Panc1 (cell line): ENCODE measurements around the gene LRCH1.

ENCODE experiments used
- CTCF ChIP-seq: fragments of 450-650 bp; IDR thresholded peaks from 2 replicates; pipeline ENCODE4 v1.5.1; 2017; ENCODE audit warnings: mild to moderate bottlenecking
- POLR2AphosphoS5 ChIP-seq: IDR thresholded peaks from 2 replicates; pipeline ENCODE4 v1.6.1; 2012; ENCODE audit warnings: mild to moderate bottlenecking, low read depth, low read length, moderate library complexity
- REST ChIP-seq, 2 experiments: IDR thresholded peaks; 2 replicates each; pipeline ENCODE4 v1.6.1; 2011 to 2012; ENCODE audit warnings: low read depth in 2 of 2, control low read depth in 1 of 2, low read length in 1 of 2, mild to moderate bottlenecking in 1 of 2, moderate library complexity in 1 of 2; ENCODE audit not compliant: insufficient read depth in 1 of 2

- TF ChIP-seq CTCF = no peak
- no peak for TF ChIP-seq POLR2AphosphoS5
- no peak for TF ChIP-seq REST (IDR thresholded peaks at IDR 0.05; ENCODE audit: insufficient read depth in 1 of 2, low read depth in 2 of 2, low read length in 1 of 2)
These were observed 677 bp upstream of the LRCH1 start for GRCh38 chr13:46552303-46552682.
